HG02885 (cell line): Measurements from ENCODE around the gene PCED1B.

Source experiments
- ATAC-seq: cut with Tn5 transposase; IDR thresholded peaks from one replicate; pipeline ENCODE4 v1.9.1; 2021; ENCODE audit warnings: mild to moderate bottlenecking; ENCODE audit not compliant: unreplicated experiment, poor library complexity

The PCED1B gene

DNA sequence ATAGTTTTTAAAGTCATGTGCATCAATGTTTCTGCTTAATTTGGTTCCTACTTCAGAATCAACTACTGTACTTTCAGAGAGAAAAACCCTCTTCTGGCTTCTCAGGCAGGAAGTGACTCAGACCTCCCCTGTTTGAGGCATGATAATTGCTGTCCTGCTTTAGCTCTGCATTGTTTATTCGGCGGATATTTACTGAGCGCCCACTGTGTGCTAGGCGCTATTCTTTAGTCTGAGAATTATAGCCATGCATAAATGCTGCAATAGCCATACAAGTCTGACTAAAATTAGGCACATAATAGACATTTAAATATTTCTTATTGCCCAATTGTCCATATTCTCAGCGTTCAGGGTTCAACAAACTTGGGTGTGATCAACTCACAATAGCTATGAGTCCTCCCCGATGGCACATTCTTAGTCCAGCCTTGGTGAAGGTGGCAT lies 6.4 kb downstream of the PCED1B start:
- ATAC-seq = peak; percentile 84

- no peak for ATAC-seq
Measured at GRCh38 chr12:47087088-47087688, 7.8 kb downstream of the PCED1B start.

GRCh38 chr12:47088021-47088944 lies 8.9 kb downstream of the PCED1B start:
- no peak for ATAC-seq

DNA sequence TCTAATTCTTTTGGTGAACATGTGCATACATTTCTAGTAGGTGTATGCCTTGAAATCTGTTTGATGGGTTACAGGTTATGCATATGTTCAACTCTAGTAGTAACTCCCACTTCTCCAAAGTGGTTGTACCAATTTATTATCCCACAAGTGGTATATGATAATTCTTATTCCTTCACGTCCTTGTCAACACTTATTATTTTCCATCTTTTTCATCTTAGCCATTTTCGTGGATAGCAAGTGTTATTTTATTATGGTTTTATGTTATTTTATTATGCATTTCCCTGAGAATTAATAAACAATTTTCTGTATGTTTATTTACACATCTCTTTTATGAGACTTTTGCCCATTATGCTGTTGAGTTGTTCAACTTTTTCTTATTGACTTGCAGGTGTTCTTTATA lies 11.6 kb downstream of the PCED1B start:
- no peak for ATAC-seq

DNA sequence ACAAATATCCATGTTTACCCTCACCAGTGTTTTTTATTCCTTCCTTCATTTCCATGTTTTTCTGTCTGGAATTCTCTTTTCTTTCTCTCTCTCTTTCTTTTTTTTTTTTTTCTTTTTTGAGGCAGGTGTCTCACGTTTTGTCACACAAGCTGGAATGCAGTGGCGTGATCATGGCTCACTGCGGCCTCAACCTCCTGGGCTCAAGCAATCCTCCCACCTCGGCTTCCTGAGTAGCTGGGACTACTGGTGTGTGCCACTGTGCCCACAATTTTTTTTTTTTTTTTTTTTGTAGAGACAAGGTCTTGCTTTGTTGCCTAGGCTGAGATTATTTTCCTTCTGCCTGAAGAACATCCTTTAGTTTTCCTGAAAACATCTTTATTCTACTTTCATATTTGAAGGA lies 15.4 kb downstream of the PCED1B start:
- ATAC-seq = no peak

DNA sequence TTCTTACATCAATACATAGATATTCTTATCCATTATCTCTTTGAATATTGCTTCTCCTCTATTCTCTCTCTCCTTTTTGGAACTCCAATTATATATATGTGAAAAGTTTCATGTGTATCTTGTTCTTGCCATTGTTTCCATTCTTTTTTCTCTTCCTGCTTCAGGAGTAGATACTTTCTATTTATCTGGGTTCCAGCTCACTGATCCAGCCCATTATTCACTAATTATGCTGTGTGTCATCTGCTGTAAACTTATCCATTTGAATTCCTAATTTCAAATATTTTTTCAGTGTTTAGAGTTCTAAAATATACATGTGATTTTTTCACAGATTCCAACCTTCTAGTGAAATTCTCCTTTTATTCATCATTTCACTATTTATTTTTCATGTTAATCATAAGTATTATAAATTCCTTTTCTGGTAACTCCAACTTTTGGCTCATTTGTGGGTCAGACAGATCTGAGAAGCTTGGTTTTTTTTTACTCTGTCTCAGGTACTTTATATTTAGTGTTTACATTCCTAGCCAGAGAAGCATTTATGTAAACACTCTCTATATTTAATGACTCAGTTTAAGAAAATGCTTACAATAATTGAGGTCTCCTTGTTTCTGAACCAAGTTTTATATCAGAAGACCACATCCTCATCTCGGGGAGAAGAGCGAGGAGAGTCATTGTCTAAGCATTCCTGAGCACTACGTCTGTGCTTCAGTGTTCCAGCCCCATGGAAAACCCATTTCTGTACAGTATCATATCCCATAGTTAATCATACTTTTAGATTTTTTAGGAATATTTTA lies 16.2 kb downstream of the PCED1B start:
- no peak for ATAC-seq

DNA sequence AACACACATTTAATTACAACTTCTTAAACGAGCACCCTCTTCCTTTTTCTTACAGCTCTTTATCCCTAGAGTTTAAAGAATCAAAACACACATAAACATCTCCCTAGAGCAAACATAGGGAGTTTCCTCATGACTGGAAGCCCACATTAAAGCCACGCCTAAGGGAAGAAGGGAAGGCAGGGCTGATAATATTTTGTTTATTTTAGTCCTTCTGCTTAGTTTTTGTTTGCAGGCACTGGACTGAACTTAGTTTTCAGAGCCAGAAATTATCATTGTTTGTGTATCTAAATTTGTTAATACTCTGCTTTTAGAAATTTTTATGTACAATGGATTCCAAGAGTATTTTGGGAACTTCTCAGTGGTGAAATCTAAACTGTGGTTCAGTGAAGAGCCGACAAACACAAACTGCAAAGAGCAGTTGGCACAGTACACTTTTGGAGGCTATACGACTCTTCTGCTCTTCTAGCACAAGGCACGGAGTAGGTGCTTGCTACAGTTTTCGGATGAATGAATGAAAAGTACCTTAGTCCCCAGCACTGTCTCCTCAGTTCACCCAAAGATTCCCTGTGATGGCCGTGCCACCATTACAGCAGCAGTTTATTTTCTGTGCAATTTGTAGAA lies 18.0 kb downstream of the PCED1B start:
- ATAC-seq = no peak

GRCh38 chr12:47098099-47098498 lies 18.7 kb downstream of the PCED1B start:
- no peak for ATAC-seq

- ATAC-seq = no peak
Measured at GRCh38 chr12:47099610-47100009, 20.2 kb downstream of the PCED1B start.

GRCh38 chr12:47100160-47100559 lies 20.7 kb downstream of the PCED1B start:
- ATAC-seq = no peak

- ATAC-seq = no peak
Measured at GRCh38 chr12:47102406-47102805, 23.0 kb downstream of the PCED1B start.

DNA sequence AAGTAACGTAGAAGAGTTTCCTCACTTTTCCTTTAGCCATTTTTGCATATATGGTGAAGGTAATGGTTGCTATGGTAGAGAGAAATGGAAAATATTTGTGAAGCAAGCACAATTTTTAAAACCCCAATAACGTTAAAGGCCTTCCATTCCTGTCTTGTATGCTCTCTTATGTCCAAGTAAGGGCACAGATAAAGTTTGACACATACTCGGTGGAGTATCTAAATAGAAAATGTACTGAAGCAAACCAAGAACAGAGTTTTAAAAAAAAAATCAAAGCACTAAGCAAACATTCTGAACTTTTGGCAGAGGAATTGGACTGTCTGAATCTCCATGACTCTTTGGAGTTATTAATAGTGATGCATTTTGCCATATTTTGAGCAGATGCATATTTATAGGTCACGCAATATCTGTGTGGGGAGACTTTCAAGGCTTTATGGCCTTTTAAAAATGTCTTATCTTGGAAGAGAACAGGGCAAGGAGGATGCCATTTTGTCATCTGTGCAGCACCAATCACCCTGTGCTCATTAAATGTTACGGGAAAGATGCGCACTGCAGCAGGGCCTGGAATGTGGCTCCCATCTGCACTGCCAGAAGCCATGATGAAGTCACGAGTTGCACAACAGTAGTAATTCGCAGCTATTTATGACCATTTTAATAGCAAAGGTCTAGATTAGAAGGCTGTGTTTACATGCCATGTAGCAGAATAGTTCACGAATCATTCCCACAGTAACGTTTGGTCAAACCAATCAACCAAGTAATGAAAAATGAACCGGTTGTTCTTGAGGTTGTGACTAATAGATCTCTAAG lies 23.6 kb downstream of the PCED1B start:
- no peak for ATAC-seq

DNA sequence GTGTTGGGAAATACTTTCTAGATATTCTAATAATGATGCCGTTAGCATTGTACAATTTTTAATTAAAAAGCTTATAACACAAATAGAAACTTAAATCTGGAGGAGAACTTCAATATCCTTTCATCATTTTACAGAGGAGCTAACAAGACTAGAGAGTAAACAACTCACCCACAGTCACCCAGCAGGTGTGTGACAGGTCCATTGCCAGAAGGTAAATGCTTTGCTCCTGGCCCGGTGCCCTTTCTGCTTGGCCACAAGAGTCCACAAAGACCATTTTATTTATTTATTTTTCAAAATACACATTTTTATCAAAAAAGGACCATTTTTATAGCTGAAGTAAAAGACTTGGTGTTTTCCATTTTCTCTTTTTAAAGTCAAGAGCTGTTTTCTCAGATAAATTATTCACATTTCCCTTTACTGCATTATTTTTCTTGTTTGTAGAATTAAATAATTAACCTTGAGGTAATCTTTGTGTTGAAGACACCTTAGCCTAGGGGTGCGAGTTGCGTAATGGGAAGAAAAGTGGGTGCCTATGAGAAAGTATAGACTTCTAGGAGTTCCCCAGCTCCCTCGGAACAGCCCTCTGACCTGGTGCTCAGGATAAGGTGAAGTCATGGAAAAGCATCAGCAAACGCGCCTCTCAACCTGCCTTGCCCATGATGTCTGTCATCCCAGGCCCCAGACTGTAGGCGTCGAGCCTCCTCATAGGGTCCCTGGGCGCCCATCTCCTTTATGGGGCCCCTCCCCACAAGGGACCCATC lies 26.7 kb downstream of the PCED1B start:
- no peak for ATAC-seq

DNA sequence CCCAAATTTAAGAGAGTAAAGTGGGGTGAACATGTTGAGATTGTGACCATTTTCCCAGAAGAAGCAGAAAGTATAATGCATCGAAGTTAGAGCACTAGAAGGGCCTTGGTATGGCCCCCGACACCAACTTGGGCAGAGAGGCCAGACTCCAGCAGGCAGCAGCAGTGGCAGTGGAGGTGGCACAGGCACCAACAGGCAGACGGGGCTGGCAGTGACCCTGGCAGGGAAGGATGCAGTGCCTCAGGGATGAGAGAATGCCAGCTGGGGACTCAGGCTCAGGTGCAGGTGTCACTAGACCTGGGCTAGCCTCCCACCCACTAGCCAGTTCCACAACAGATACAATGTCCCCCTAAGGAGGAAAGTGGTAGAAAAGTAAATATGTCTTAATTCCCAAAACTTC lies 28.0 kb downstream of the PCED1B start:
- ATAC-seq = no peak

- no peak for ATAC-seq
Measured at GRCh38 chr12:47107926-47108325, 28.5 kb downstream of the PCED1B start.

DNA sequence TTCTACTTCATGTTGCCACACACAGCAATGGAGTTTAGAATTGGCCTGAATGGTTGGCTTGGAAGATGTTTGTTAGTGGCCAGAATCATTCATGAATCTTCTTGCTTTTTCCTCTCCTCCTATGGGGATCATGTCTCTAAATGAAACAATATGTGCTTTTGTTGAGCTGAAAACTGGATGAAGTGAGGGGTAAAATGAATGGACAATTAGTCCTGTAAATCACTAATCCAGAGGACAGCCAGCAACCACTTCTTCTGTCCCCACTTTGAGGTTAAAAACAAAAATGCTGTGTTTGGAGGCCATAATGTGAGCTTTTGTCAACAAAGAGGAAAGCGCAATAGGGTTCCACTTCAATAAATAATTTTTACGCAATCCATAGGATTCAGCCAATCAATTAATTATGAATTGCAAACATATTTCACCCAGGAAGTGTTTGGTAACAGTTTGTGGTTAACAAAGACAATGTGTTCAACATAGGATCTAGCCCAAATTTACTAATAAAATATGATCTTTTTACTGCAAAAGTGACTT lies 30.7 kb downstream of the PCED1B start:
- ATAC-seq = no peak

DNA sequence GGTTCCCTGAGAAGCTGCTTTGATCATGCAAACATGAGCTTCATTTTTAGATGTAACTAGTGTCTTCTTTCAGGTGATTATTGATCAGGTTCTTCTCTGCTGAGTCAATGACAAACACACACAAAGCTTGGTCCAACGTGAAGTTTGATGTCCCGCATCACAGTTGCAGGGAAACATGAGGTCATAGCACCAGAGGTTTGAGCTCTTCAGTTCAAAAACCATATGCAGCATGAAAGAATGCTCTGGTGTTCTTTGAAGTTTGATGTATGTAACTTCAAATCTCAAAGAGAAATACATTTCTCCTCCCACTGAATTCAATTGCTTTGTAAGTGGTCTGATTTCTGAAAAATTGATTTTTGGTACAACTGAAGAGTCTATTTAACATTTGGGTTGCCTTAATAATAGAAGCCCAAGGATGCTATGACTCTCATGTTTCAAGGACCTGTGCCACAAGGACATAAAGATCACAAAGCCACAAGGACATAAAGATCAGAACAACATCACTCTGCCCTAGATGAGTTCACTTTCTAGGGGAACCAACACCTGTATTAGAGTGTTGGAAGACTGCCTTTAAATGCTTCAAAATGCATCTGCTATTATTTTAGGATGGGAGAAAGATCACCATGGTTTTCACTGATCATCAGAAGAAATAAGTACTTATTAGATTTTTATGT lies 31.4 kb downstream of the PCED1B start:
- no peak for ATAC-seq

GRCh38 chr12:47111392-47111778 lies 32.0 kb downstream of the PCED1B start:
- ATAC-seq = no peak
